Measurements from ENCODE around the gene RGR. TPM values are rescaled to one million over a fixed set of nuclear protein-coding genes. Genes with fewer than 3 reads are reported as not detected.
A peak's percentile ranks its signal among the peaks of the same experiment; 100 is the strongest.

RGR gene
- total and polyA plus RNA-seq, 7 experiments from 2014 or later, result not detected

- H3K4me3 Mint-ChIP-seq, result no peak overlapping the region
- ATAC-seq, result no peak
- peaks cover 0 to 2% (median 0%) of the 10 kb centered on the region in 11 donors for H3K9me3 Mint-ChIP-seq
- H3K27me3 Mint-ChIP-seq, result peaks cover 0 to 13% (median 8%) of the 10 kb centered on the region in 5 donors
- H3K27me3 ChIP-seq (ENCODE audit: control insufficient read depth in 2 of 2, insufficient read depth in 2 of 2, low read length in 2 of 2), result no peaks in the 10 kb centered on the region
- H3K4me1 Mint-ChIP-seq, result no peaks in the 10 kb centered on the region
- no peaks in the 10 kb centered on the region for H3K4me1 ChIP-seq (ENCODE audit: control insufficient read depth in 2 of 2, insufficient read depth in 2 of 2, low read length in 2 of 2)
- no peak overlapping the region for H3K27ac Mint-ChIP-seq
- H3K27ac ChIP-seq (ENCODE audit: low read depth, low read length), result no peak overlapping the region
- intact Hi-C loops (cut with micrococcal nuclease), result loop anchor here (1.0 to 2.0 kb wide), 2 partner anchors 45 to 58 kb away; no protein-coding TSS in a partner anchor
- DNase-seq, result no peak
- ChIA-PET CTCF (interaction anchor here (1.0 to 5.2 kb wide), 4 partner anchors 9 to 70 kb away, joined by 3 to 51 read pairs (median 4); no protein-coding TSS in a partner anchor), POLR2A (interaction anchor here (1.1 kb wide), 1 partner anchor 55 kb away, joined by 4 read pairs; no protein-coding TSS in a partner anchor)
- no peak overlapping the region for H3K4me3 ChIP-seq (ENCODE audit: low read length)
- no peaks in the 10 kb centered on the region for H3K9me3 ChIP-seq (ENCODE audit: control insufficient read depth in 2 of 3, low read length in 3 of 3)
- no peaks in the 10 kb centered on the region for H3K36me3 Mint-ChIP-seq
- no peaks in the 10 kb centered on the region for H3K36me3 ChIP-seq (ENCODE audit: control insufficient read depth in 2 of 3, insufficient read depth in 3 of 3, low read length in 3 of 3)
Measured at GRCh38 chr10:84205853-84206525, 38.9 kb upstream of the RGR start.

DNA sequence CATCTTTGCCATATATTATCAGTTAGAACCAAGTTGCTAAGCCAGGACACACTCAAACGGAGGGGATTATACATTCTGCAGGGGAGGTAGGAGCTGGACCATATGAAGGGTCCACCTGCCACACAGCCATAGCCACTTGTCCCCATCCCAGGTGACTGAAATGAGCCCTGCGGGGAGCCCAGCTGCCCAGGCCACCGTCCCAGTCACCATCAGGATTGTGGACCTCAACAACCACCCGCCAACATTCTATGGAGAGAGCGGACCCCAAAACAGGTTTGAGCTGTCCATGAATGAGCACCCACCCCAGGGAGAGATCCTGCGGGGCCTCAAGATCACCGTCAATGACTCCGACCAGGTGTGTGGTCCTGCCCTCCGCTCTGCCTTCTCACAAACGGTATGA, 36.8 kb upstream of the RGR start:
- intact Hi-C loops (cut with micrococcal nuclease), result no loop called here

DNA sequence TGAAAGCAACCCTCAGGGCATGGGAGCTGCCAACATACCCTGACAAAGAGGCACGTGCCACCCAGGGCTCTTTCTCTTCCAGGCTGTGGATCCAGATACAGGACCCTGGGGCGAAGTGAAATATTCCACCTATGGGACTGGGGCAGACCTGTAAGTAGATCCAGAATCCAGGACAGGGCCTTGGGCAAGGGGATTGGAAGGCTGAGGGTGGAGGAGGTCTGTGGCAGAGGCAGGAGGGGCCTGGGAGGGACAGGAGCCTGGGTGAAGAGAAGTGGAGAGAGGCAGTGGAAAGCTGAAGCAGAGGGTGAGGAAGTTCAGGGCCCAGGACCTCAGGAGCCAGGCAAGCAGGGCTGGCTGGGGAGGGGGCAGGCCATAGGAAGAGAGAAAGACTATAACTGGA, 33.3 kb upstream of the RGR start:
- DNase-seq (no peak), ATAC-seq (no peak)
- Mint-ChIP-seq H3K27ac (no peak overlapping the region), H3K4me1 (peaks cover 0 to 6% (median 0%) of the 10 kb centered on the region in 7 donors), H3K27me3 (peaks cover 8 to 13% (median 11%) of the 10 kb centered on the region in 5 donors), H3K9me3 (peaks cover 0 to 2% (median 0%) of the 10 kb centered on the region in 11 donors), H3K4me3 (no peak overlapping the region), H3K36me3 (no peaks in the 10 kb centered on the region)
- ChIA-PET CTCF (no interaction called here), POLR2A (no interaction called here)
- Histone ChIP-seq H3K27me3 (ENCODE audit: control insufficient read depth in 2 of 2, insufficient read depth in 2 of 2, low read length in 2 of 2) (no peaks in the 10 kb centered on the region), H3K4me1 (ENCODE audit: control insufficient read depth in 2 of 2, insufficient read depth in 2 of 2, low read length in 2 of 2) (no peaks in the 10 kb centered on the region), H3K9me3 (ENCODE audit: control insufficient read depth in 2 of 3, low read length in 3 of 3) (no peaks in the 10 kb centered on the region), H3K27ac (ENCODE audit: low read depth, low read length) (no peak overlapping the region), H3K4me3 (ENCODE audit: low read length) (no peak overlapping the region), H3K36me3 (ENCODE audit: control insufficient read depth in 2 of 3, insufficient read depth in 3 of 3, low read length in 3 of 3) (no peaks in the 10 kb centered on the region)
- intact Hi-C loops (cut with micrococcal nuclease), result no loop called here

More for the DNA sequence above, 36.8 kb upstream of the RGR start:
- H3K36me3 Mint-ChIP-seq, result no peaks in the 10 kb centered on the region
- no peaks in the 10 kb centered on the region for H3K4me1 Mint-ChIP-seq
- DNase-seq, result no peak
- no peaks in the 10 kb centered on the region for H3K27me3 ChIP-seq (ENCODE audit: control insufficient read depth in 2 of 2, insufficient read depth in 2 of 2, low read length in 2 of 2)
- peaks cover 0 to 2% (median 0%) of the 10 kb centered on the region in 11 donors for H3K9me3 Mint-ChIP-seq
- no peak overlapping the region for H3K27ac Mint-ChIP-seq
- H3K27me3 Mint-ChIP-seq, result peaks cover 0 to 13% (median 8%) of the 10 kb centered on the region in 5 donors
- no peaks in the 10 kb centered on the region for H3K4me1 ChIP-seq (ENCODE audit: control insufficient read depth in 2 of 2, insufficient read depth in 2 of 2, low read length in 2 of 2)
- CTCF ChIA-PET, result interaction anchor here (0.6 to 5.2 kb wide), 2 partner anchors 60 to 153 kb away, joined by 3 to 51 read pairs; no protein-coding TSS in a partner anchor
- no peak for ATAC-seq
- POLR2A ChIA-PET, result no interaction called here
- no peaks in the 10 kb centered on the region for H3K9me3 ChIP-seq (ENCODE audit: control insufficient read depth in 2 of 3, low read length in 3 of 3)
- no peak overlapping the region for H3K4me3 Mint-ChIP-seq
- H3K27ac ChIP-seq (ENCODE audit: low read depth, low read length), result no peak overlapping the region
- no peak overlapping the region for H3K4me3 ChIP-seq (ENCODE audit: low read length)
- no peaks in the 10 kb centered on the region for H3K36me3 ChIP-seq (ENCODE audit: control insufficient read depth in 2 of 3, insufficient read depth in 3 of 3, low read length in 3 of 3)

DNA sequence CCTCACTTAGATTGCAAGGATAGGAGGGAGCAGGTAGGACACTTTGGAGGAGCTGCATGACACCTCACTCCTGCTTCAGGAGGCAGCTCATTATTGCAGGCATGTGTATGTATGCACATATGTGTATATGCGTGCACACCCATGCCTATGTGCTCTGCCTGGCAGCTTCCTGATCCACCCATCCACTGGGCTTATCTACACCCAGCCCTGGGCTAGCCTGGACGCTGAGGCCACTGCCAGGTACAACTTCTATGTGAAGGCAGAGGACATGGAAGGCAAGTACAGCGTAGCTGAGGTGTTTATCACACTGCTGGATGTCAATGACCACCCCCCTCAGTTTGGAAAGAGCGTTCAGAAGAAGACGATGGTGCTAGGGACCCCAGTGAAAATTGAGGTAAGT, 32.8 kb upstream of the RGR start:
- CTCF ChIA-PET, result no interaction called here
- Histone ChIP-seq H3K4me1 (ENCODE audit: control insufficient read depth in 2 of 2, insufficient read depth in 2 of 2, low read length in 2 of 2) (no peaks in the 10 kb centered on the region), H3K27me3 (ENCODE audit: control insufficient read depth in 2 of 2, insufficient read depth in 2 of 2, low read length in 2 of 2) (no peaks in the 10 kb centered on the region), H3K36me3 (ENCODE audit: control insufficient read depth in 2 of 3, insufficient read depth in 3 of 3, low read length in 3 of 3) (no peaks in the 10 kb centered on the region), H3K27ac (ENCODE audit: low read depth, low read length) (no peak overlapping the region), H3K4me3 (ENCODE audit: low read length) (no peak overlapping the region), H3K9me3 (ENCODE audit: control insufficient read depth in 2 of 3, low read length in 3 of 3) (no peaks in the 10 kb centered on the region)
- no peak overlapping the region for H3K4me3 Mint-ChIP-seq
- POLR2A ChIA-PET, result no interaction called here
- H3K27me3 Mint-ChIP-seq, result peaks cover 6 to 13% (median 8%) of the 10 kb centered on the region in 5 donors
- H3K9me3 Mint-ChIP-seq, result no peaks in the 10 kb centered on the region
- no peak for ATAC-seq
- H3K36me3 Mint-ChIP-seq, result no peaks in the 10 kb centered on the region
- no peak overlapping the region for H3K27ac Mint-ChIP-seq
- intact Hi-C loops (cut with micrococcal nuclease), result no loop called here
- no peak for DNase-seq
- peaks cover 0 to 6% (median 0%) of the 10 kb centered on the region in 7 donors for H3K4me1 Mint-ChIP-seq

GRCh38 chr10:84213076-84213475, 31.8 kb upstream of the RGR start:
- H3K4me1 ChIP-seq (ENCODE audit: control insufficient read depth in 2 of 2, insufficient read depth in 2 of 2, low read length in 2 of 2), result no peaks in the 10 kb centered on the region
- H3K27me3 ChIP-seq (ENCODE audit: control insufficient read depth in 2 of 2, insufficient read depth in 2 of 2, low read length in 2 of 2), result no peaks in the 10 kb centered on the region
- intact Hi-C loops (cut with micrococcal nuclease), result no loop called here
- CTCF ChIA-PET, result interaction anchor here (2.3 kb wide), 1 partner anchor 65 kb away, joined by 10 read pairs; no protein-coding TSS in a partner anchor
- Mint-ChIP-seq H3K27ac (no peak overlapping the region), H3K36me3 (no peaks in the 10 kb centered on the region), H3K4me1 (peaks cover 0 to 6% (median 0%) of the 10 kb centered on the region in 7 donors), H3K9me3 (no peaks in the 10 kb centered on the region), H3K4me3 (no peak overlapping the region), H3K27me3 (peaks cover 0 to 13% (median 4%) of the 10 kb centered on the region in 5 donors)
- H3K4me3 ChIP-seq (ENCODE audit: low read length), result no peak overlapping the region
- H3K36me3 ChIP-seq (ENCODE audit: control insufficient read depth in 2 of 3, insufficient read depth in 3 of 3, low read length in 3 of 3), result no peaks in the 10 kb centered on the region
- DNase-seq, result no peak
- POLR2A ChIA-PET, result no interaction called here
- H3K27ac ChIP-seq (ENCODE audit: low read depth, low read length), result no peak overlapping the region
- ATAC-seq, result no peak
- H3K9me3 ChIP-seq (ENCODE audit: control insufficient read depth in 2 of 3, low read length in 3 of 3), result no peaks in the 10 kb centered on the region

DNA sequence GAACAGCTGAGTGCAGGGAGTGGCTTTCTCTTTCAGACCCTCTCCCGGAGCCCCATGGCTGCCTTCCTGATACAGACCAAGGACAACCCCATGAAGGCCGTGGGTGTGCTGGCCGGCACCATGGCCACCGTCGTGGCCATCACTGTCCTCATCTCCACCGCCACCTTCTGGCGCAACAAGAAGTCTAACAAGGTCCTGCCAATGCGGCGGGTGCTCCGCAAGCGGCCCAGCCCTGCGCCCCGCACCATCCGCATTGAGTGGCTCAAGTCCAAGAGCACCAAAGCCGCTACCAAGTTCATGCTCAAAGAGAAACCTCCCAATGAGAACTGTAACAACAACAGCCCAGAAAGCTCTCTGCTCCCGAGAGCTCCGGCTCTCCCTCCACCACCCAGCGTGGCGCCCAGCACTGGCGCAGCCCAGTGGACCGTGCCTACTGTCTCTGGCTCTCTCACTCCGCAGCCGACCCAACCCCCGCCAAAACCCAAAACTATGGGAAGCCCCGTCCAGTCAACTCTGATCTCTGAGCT, 30.7 kb upstream of the RGR start:
- H3K4me3 Mint-ChIP-seq, result peak overlapping the region in 4 of 10 donors; percentile 11 to 51 (median 50)
- H3K9me3 Mint-ChIP-seq, result no peaks in the 10 kb centered on the region
- no peaks in the 10 kb centered on the region for H3K36me3 Mint-ChIP-seq
- H3K4me1 Mint-ChIP-seq, result peaks cover 0 to 6% (median 0%) of the 10 kb centered on the region in 7 donors
- peaks cover 0 to 10% (median 4%) of the 10 kb centered on the region in 5 donors for H3K27me3 Mint-ChIP-seq
- no peaks in the 10 kb centered on the region for H3K9me3 ChIP-seq (ENCODE audit: control insufficient read depth in 2 of 3, low read length in 3 of 3)
- no peaks in the 10 kb centered on the region for H3K36me3 ChIP-seq (ENCODE audit: control insufficient read depth in 2 of 3, insufficient read depth in 3 of 3, low read length in 3 of 3)
- H3K27ac ChIP-seq (ENCODE audit: low read depth, low read length), result no peak overlapping the region
- H3K4me1 ChIP-seq (ENCODE audit: control insufficient read depth in 2 of 2, insufficient read depth in 2 of 2, low read length in 2 of 2), result no peaks in the 10 kb centered on the region
- no peak overlapping the region for H3K4me3 ChIP-seq (ENCODE audit: low read length)
- H3K27ac Mint-ChIP-seq, result no peak overlapping the region
- intact Hi-C loops (cut with micrococcal nuclease), result loop anchor here (2.0 kb wide), 1 partner anchor 65 kb away; no protein-coding TSS in a partner anchor
- ChIA-PET CTCF (interaction anchor here (0.6 to 2.3 kb wide), 3 partner anchors 8 to 75 kb away, joined by 3 to 10 read pairs (median 4); no protein-coding TSS in a partner anchor), POLR2A (no interaction called here)
- DNase-seq (no peak), ATAC-seq (peak; percentile 11)
- H3K27me3 ChIP-seq (ENCODE audit: control insufficient read depth in 2 of 2, insufficient read depth in 2 of 2, low read length in 2 of 2), result no peaks in the 10 kb centered on the region
